HEK293 (cell line): Measurements from ENCODE around the gene PHACTR1.

Experiments
- CTCF ChIA-PET: fragments of 350-600 bp; formaldehyde crosslinking; extraction: SDS; loops from one replicate; lab custom pipeline; 2021; ENCODE audit warnings: antibody characterized with exemption; lab: Yijun Ruan, JAX
- POLR2A ChIA-PET: fragments of 300-600 bp; formaldehyde crosslinking; extraction: SDS; loops from one replicate; lab custom pipeline; 2020; ENCODE audit warnings: antibody characterized with exemption, inconsistent platforms; lab: Yijun Ruan, JAX
- H3K27ac ChIP-seq: fragments of 200-500 bp; sonication (Bioruptor generic); 2 replicates; pipeline ENCODE4 v1.5.1; 2014; ENCODE audit warnings: low read depth, low read length, control low read depth, inconsistent platforms; ENCODE audit errors: extremely low read depth
- H3K36me3 ChIP-seq, 2 experiments: fragments of 200-500 bp in 1 of 2; sonication (Bioruptor generic) in 1 of 2; 1 replicate in 1 of 2; 2 replicates in 1 of 2; pipeline ENCODE4 v1.5.1; 2014 to 2017; ENCODE audit warnings: inconsistent platforms in 2 of 2, low read length in 2 of 2; ENCODE audit not compliant: control insufficient read depth in 2 of 2, insufficient read depth in 1 of 2
- H3K4me1 ChIP-seq: fragments of 200-500 bp; sonication (Bioruptor generic); 2 replicates; pipeline ENCODE4 v1.5.1; 2014; ENCODE audit warnings: mild to moderate bottlenecking, low read length, inconsistent platforms; ENCODE audit not compliant: control insufficient read depth, insufficient read depth
- H3K4me3 ChIP-seq: 2 replicates; pipeline ENCODE4 v1.5.1; 2011; ENCODE audit warnings: low read depth, mild to moderate bottlenecking, control low read depth, low read length, moderate library complexity
- H3K9me3 ChIP-seq: fragments of 200-500 bp; sonication (Bioruptor generic); 2 replicates; pipeline ENCODE4 v1.5.1; 2014; ENCODE audit warnings: low read depth, low read length, inconsistent platforms; ENCODE audit not compliant: control insufficient read depth, insufficient read depth
- RBAK ChIP-seq: fragments of 450-650 bp; formaldehyde crosslinking; IDR thresholded peaks from 2 replicates; pipeline ENCODE4 v1.5.1; 2016; ENCODE audit warnings: missing biosample characterization, missing genetic modification characterization
- ZNF112 ChIP-seq: fragments of 450-650 bp; formaldehyde crosslinking; IDR thresholded peaks from 2 replicates; pipeline ENCODE4 v1.5.0; 2017; ENCODE audit warnings: missing biosample characterization, missing genetic modification characterization
- ZNF26 ChIP-seq: fragments of 450-650 bp; formaldehyde crosslinking; IDR thresholded peaks from 2 replicates; pipeline ENCODE4 v1.5.1; 2016; ENCODE audit warnings: missing biosample characterization, missing genetic modification characterization
- ZNF341 ChIP-seq: fragments of 450-650 bp; formaldehyde crosslinking; IDR thresholded peaks from 2 replicates; pipeline ENCODE4; 2016; ENCODE audit warnings: low read depth, missing biosample characterization, missing genetic modification characterization
- ZNF37A ChIP-seq: fragments of 450-650 bp; IDR thresholded peaks from 2 replicates; pipeline ENCODE4 v1.5.1; 2018; ENCODE audit warnings: missing biosample characterization, missing genetic modification characterization
- ZNF501 ChIP-seq: fragments of 450-650 bp; formaldehyde crosslinking; IDR thresholded peaks from 2 replicates; pipeline ENCODE4 v1.5.1; 2016; ENCODE audit warnings: missing biosample characterization, missing genetic modification characterization
- ZNF513 ChIP-seq: fragments of 450-650 bp; IDR thresholded peaks from 2 replicates; pipeline ENCODE4 v1.5.1; 2018; ENCODE audit warnings: missing biosample characterization, missing genetic modification characterization
- ZNF558 ChIP-seq: fragments of 450-650 bp; formaldehyde crosslinking; IDR thresholded peaks from 2 replicates; pipeline ENCODE4 v1.5.1; 2016; ENCODE audit warnings: missing biosample characterization, missing genetic modification characterization
- ZNF626 ChIP-seq: fragments of 450-650 bp; sonication (Bioruptor Pico); formaldehyde crosslinking; IDR thresholded peaks from 2 replicates; pipeline ENCODE4 v1.5.1; 2018; ENCODE audit warnings: missing biosample characterization, missing genetic modification characterization, inconsistent platforms
- ZNF629 ChIP-seq: fragments of 450-650 bp; formaldehyde crosslinking; IDR thresholded peaks from 2 replicates; pipeline ENCODE4 v1.5.1; 2017; ENCODE audit warnings: missing biosample characterization, missing genetic modification characterization
- ZNF654 ChIP-seq: fragments of 450-650 bp; formaldehyde crosslinking; IDR thresholded peaks from 2 replicates; pipeline ENCODE4 v1.5.1; 2016; ENCODE audit warnings: low read depth, missing biosample characterization, missing genetic modification characterization
- ZNF670 ChIP-seq: fragments of 450-650 bp; formaldehyde crosslinking; IDR thresholded peaks from 2 replicates; pipeline ENCODE4 v1.5.1; 2016; ENCODE audit warnings: missing biosample characterization, missing genetic modification characterization, low read depth
- ZNF692 ChIP-seq: fragments of 450-650 bp; formaldehyde crosslinking; IDR thresholded peaks from 2 replicates; pipeline ENCODE4 v1.5.1; 2016; ENCODE audit warnings: missing biosample characterization, missing genetic modification characterization
- ZNF843 ChIP-seq: fragments of 450-650 bp; formaldehyde crosslinking; IDR thresholded peaks from 2 replicates; pipeline ENCODE4 v1.5.1; 2016; ENCODE audit warnings: missing biosample characterization, missing genetic modification characterization
- ZSCAN4 ChIP-seq: fragments of 450-650 bp; formaldehyde crosslinking; IDR thresholded peaks from 2 replicates; pipeline ENCODE4 v1.5.1; 2017; ENCODE audit warnings: missing biosample characterization, missing genetic modification characterization
- TF ChIP-seq, protein P1 (sequence below): fragments of 450-650 bp; formaldehyde crosslinking; optimal IDR thresholded peaks from 2 replicates; pipeline ENCODE3; 2016; ENCODE audit warnings: missing biosample characterization, mild to moderate bottlenecking, missing genetic modification characterization
- TF ChIP-seq, protein P2 (sequence below): fragments of 450-650 bp; formaldehyde crosslinking; IDR thresholded peaks from 2 replicates; pipeline ENCODE4 v1.5.1; 2016; ENCODE audit warnings: missing biosample characterization, missing genetic modification characterization

The PHACTR1 gene

GRCh38 chr6:13212538-13212937 lies 496.0 kb downstream of the PHACTR1 start:
- POLR2A ChIA-PET, result no interaction called here
- CTCF ChIA-PET, result no interaction called here

More at GRCh38 chr6:13212538-13212937, 496.0 kb downstream of the PHACTR1 start:
- H3K4me1 ChIP-seq, result peaks cover 2% of the 10 kb centered on the region; the same call in 1 of the 2 replicates
- H3K27ac ChIP-seq, result no peak overlapping the region
- TF ChIP-seq RBAK (tag by site-specific recombination) (no peak), ZNF692 (tag by site-specific recombination) (no peak), ZNF629 (no peak), ZNF654 (tag by site-specific recombination) (no peak), ZNF341 (no peak), ZNF513 (no peak), ZNF501 (tag by site-specific recombination) (no peak), ZNF626 (tag by site-specific recombination) (no peak), ZNF37A (tag by site-specific recombination) (no peak), ZSCAN4 (tag by site-specific recombination) (no peak), ZNF26 (tag by site-specific recombination) (no peak), ZNF112 (tag by site-specific recombination) (no peak), ZNF670 (tag by site-specific recombination) (no peak), ZNF558 (tag by site-specific recombination) (no peak), ZNF843 (tag by site-specific recombination) (no peak)
- TF ChIP-seq, protein P1, sequence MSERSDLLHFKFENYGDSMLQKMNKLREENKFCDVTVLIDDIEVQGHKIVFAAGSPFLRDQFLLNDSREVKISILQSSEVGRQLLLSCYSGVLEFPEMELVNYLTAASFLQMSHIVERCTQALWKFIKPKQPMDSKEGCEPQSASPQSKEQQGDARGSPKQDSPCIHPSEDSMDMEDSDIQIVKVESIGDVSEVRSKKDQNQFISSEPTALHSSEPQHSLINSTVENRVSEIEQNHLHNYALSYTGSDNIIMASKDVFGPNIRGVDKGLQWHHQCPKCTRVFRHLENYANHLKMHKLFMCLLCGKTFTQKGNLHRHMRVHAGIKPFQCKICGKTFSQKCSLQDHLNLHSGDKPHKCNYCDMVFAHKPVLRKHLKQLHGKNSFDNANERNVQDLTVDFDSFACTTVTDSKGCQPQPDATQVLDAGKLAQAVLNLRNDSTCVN (tag by site-specific recombination), result no peak
- TF ChIP-seq, protein P2, sequence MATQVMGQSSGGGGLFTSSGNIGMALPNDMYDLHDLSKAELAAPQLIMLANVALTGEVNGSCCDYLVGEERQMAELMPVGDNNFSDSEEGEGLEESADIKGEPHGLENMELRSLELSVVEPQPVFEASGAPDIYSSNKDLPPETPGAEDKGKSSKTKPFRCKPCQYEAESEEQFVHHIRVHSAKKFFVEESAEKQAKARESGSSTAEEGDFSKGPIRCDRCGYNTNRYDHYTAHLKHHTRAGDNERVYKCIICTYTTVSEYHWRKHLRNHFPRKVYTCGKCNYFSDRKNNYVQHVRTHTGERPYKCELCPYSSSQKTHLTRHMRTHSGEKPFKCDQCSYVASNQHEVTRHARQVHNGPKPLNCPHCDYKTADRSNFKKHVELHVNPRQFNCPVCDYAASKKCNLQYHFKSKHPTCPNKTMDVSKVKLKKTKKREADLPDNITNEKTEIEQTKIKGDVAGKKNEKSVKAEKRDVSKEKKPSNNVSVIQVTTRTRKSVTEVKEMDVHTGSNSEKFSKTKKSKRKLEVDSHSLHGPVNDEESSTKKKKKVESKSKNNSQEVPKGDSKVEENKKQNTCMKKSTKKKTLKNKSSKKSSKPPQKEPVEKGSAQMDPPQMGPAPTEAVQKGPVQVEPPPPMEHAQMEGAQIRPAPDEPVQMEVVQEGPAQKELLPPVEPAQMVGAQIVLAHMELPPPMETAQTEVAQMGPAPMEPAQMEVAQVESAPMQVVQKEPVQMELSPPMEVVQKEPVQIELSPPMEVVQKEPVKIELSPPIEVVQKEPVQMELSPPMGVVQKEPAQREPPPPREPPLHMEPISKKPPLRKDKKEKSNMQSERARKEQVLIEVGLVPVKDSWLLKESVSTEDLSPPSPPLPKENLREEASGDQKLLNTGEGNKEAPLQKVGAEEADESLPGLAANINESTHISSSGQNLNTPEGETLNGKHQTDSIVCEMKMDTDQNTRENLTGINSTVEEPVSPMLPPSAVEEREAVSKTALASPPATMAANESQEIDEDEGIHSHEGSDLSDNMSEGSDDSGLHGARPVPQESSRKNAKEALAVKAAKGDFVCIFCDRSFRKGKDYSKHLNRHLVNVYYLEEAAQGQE, result no peak
- H3K36me3 ChIP-seq, result no peaks in the 10 kb centered on the region
- H3K9me3 ChIP-seq, result no peaks in the 10 kb centered on the region
- no peak overlapping the region for H3K4me3 ChIP-seq
